K562 (cell line): ENCODE results near the gene HNF1B. TPM values are rescaled to one million over a fixed set of nuclear protein-coding genes. Genes with fewer than 3 reads are reported as not detected.

Experiments
- ATAC-seq: fragments of 200-7000 bp; cut with Tn5 transposase; 3 replicates; pipeline ENCODE4 v1.9.1; 2020; ENCODE audit warnings: moderate library complexity
- BruUV-seq: library from RNA; stranded (reverse); fragments of 400-500 nt; replicated peaks from 2 replicates; lab custom pipeline; 2021; lab: Mats Ljungman, UMichigan
- CTCF ChIA-PET: fragments of 300-600 bp; formaldehyde crosslinking; extraction: SDS; loops from one replicate; lab custom pipeline; 2021; ENCODE audit warnings: low intra/inter-chr PET ratio; lab: Yijun Ruan, JAX
- POLR2A ChIA-PET: fragments of 300-600, 350-650 bp; sonication (Branson Sonifier 250); formaldehyde crosslinking; extraction: SDS; loops from one replicate; lab custom pipeline; 2021; ENCODE audit warnings: antibody characterized with exemption, inconsistent platforms; lab: Yijun Ruan, JAX
- DNase-seq, 4 experiments: peaks; one replicate each; pipeline versions ENCODE4 v3.0.0 to v3.0.0-alpha.2; 2011 to 2018; ENCODE audit warnings: low spot score in 3 of 4, mixed read lengths in 3 of 4; ENCODE audit errors: extremely low read depth in 1 of 4
- FAIRE-seq: peaks from 2 replicates; lab custom pipeline; 2011; peaks lifted over from hg19 to GRCh38; lab: Jason Lieb, UNC
- H2AFZ ChIP-seq: 2 replicates; pipeline ENCODE4 v1.6.0; 2011; ENCODE audit warnings: low read depth, low read length, control low read depth, inconsistent platforms
- H3K27ac ChIP-seq: fragments of 200-600 bp; 3 replicates; pipeline ENCODE4 v1.8.0; 2011; ENCODE audit warnings: low read depth, mild to moderate bottlenecking, control low read depth, inconsistent platforms, low read length, moderate library complexity, mixed read lengths; ENCODE audit errors: extremely low read depth
- H3K27me3 ChIP-seq, 2 experiments: fragments of 300-600 bp in 1 of 2; 2 replicates in 1 of 2; 3 replicates in 1 of 2; pipeline versions ENCODE4 v1.6.0 to v1.8.0; 2011; ENCODE audit warnings: inconsistent platforms in 2 of 2, low read length in 2 of 2, mild to moderate bottlenecking in 1 of 2, mixed read lengths in 1 of 2, moderate library complexity in 1 of 2; ENCODE audit not compliant: control insufficient read depth in 2 of 2, insufficient read depth in 2 of 2
- H3K36me3 ChIP-seq: fragments of 300-600 bp; 3 replicates; pipeline ENCODE4 v1.8.0; 2011; ENCODE audit warnings: mild to moderate bottlenecking, low read length, inconsistent platforms; ENCODE audit not compliant: control insufficient read depth, insufficient read depth
- H3K4me1 ChIP-seq, 2 experiments: fragments of 200-600 bp in 1 of 2; replicated peaks in 1 of 2; 2 replicates in 1 of 2; 3 replicates in 1 of 2; pipeline versions ENCODE4 v1.5.1 to v1.8.0; 2011; ENCODE audit warnings: inconsistent platforms in 2 of 2, low read length in 2 of 2, mild to moderate bottlenecking in 1 of 2, mixed read lengths in 1 of 2, moderate library complexity in 1 of 2; ENCODE audit not compliant: control insufficient read depth in 2 of 2, insufficient read depth in 2 of 2
- H3K4me2 ChIP-seq: 2 replicates; pipeline ENCODE4 v1.6.1; 2011; ENCODE audit warnings: low read length, control low read depth, inconsistent platforms, mixed read lengths; ENCODE audit not compliant: insufficient read depth
- H3K4me3 ChIP-seq: fragments of 200-600 bp; sonication (generic), shearing (Covaris generic); 2 replicates; pipeline ENCODE4 v1.5.1; 2016; ENCODE audit warnings: control low read depth, inconsistent platforms
- H3K79me2 ChIP-seq: fragments of 200-600 bp; 3 replicates; pipeline ENCODE4 v1.8.0; 2011; ENCODE audit warnings: low read length, inconsistent platforms; ENCODE audit not compliant: control insufficient read depth, insufficient read depth
- H3K9ac ChIP-seq, 2 experiments: 2 replicates each; pipeline versions ENCODE4 v1.6.0 to v1.6.1; 2011; ENCODE audit warnings: low read depth in 2 of 2, low read length in 2 of 2, control low read depth in 1 of 2, inconsistent platforms in 1 of 2, mild to moderate bottlenecking in 1 of 2, mixed read lengths in 1 of 2; ENCODE audit not compliant: insufficient read depth in 1 of 2
- H3K9me1 ChIP-seq: one replicate; pipeline ENCODE4 v1.6.0; 2011; ENCODE audit warnings: inconsistent platforms, mild to moderate bottlenecking, low read length, moderate library complexity; ENCODE audit not compliant: control insufficient read depth, insufficient read depth
- H3K9me3 ChIP-seq: replicated peaks from 2 replicates; pipeline ENCODE4 v1.5.1; 2011; ENCODE audit warnings: low read depth, low read length, inconsistent platforms; ENCODE audit not compliant: control insufficient read depth, insufficient read depth
- H4K20me1 ChIP-seq: replicated peaks from 2 replicates; pipeline ENCODE4 v1.6.1; 2011; ENCODE audit warnings: low read length, inconsistent platforms, mixed read lengths; ENCODE audit not compliant: control insufficient read depth, insufficient read depth
- SMC3 ChIP-seq: conservative IDR thresholded peaks from 2 replicates; pipeline ENCODE4 v1.6.1; 2011; ENCODE audit warnings: low read depth, low read length, improper control_type of control experiment; ENCODE audit not compliant: insufficient read depth
- TEAD4 ChIP-seq, 2 experiments: sonication (generic) in 1 of 2; formaldehyde crosslinking in 1 of 2; IDR thresholded peaks; 2 replicates each; pipeline versions ENCODE4 v1.6.1 to v1.8.0; 2012 to 2022; ENCODE audit warnings: borderline replicate concordance in 1 of 2, inconsistent platforms in 1 of 2, low read length in 1 of 2, mild to moderate bottlenecking in 1 of 2, missing genetic modification reagents in 1 of 2
- WHSC1 ChIP-seq: IDR thresholded peaks from one replicate; pipeline ENCODE4 v1.6.1; 2012; ENCODE audit warnings: low read length, control low read depth, inconsistent platforms
- WGBS: fragments of 100-300 bp; shearing (Covaris generic); methylation state at CpG from one replicate; pipeline ENCODE4 v1.1.6; 2016; ENCODE audit warnings: low coverage, mixed read lengths; ENCODE audit not compliant: insufficient coverage; ENCODE audit errors: missing lambda C conversion rate; 5-methylcytosine and 5-hydroxymethylcytosine counted together
- in situ Hi-C: fragments of 300-500 bp; cut with MboI; formaldehyde crosslinking; loops from 4 replicates; pipeline ENCODE4 v1.15.0; 2018; ENCODE audit warnings: inconsistent platforms, mixed read lengths
- intact Hi-C: fragments of 100-400 bp; cut with micrococcal nuclease; formaldehyde crosslinking; loops from 2 replicates; pipeline ENCODE4 v1.14.2; 2022
- polyA plus RNA-seq, 8 experiments: library from polyadenylated mRNA; depleted of rRNA in 4 of 8; stranded (reverse) in 5 of 8; unstranded in 3 of 8; fragments of >200 nt; fragmentation: Nextera tagmentation in 2 of 8; fragmentation: Illumina TruSeq in 1 of 8; extraction: Ambion mirVana in 2 of 8; extraction: Trizol in 1 of 8; gene quantifications; 2 replicates each; pipeline versions ENCODE4 v1.2.1 to v1.2.3, GENCODE V29; 2011 to 2014; ENCODE audit warnings: inconsistent platforms in 1 of 8, missing spikeins in 1 of 8
- total RNA-seq, 7 experiments: library from RNA; depleted of rRNA in 6 of 7; stranded (reverse); fragments of >200 nt in 6 of 7; fragmentation: Illumina TruSeq in 2 of 7; extraction: Trizol in 2 of 7; gene quantifications; 2 replicates each; pipeline versions ENCODE4 v1.2.1 to v1.2.3, GENCODE V29; 2011 to 2021; ENCODE audit warnings: low replicate concordance in 1 of 7
- TF ChIP-seq, protein P1 (sequence below), 2 experiments: fragments of 450-650 bp; formaldehyde crosslinking in 1 of 2; IDR thresholded peaks; 2 replicates each; pipeline versions ENCODE4 v1.4.0 to v1.6.1; 2014 to 2020; ENCODE audit warnings: mild to moderate bottlenecking in 2 of 2, borderline replicate concordance in 1 of 2, low read depth in 1 of 2
- TF ChIP-seq, protein P2 (sequence below): fragments of 200-800 bp; sonication (Bioruptor generic); IDR thresholded peaks from 2 replicates; pipeline ENCODE4 v1.6.1; 2017; ENCODE audit warnings: missing genetic modification characterization, missing compliant biosample characterization
- TF ChIP-seq, protein P3 (sequence below), 3 experiments: IDR thresholded peaks in 2 of 3; conservative IDR thresholded peaks in 1 of 3; 2 replicates each; pipeline ENCODE4 v1.5.1; 2011 to 2012; ENCODE audit warnings: low read length in 3 of 3, mild to moderate bottlenecking in 3 of 3, control low read depth in 2 of 3, improper control_type of control experiment in 1 of 3, inconsistent platforms in 1 of 3, low read depth in 1 of 3, mixed read lengths in 1 of 3, moderate library complexity in 1 of 3; ENCODE audit not compliant: insufficient read depth in 2 of 3

Gene HNF1B
- total and polyA plus RNA-seq, 9 of the 15 experiments (the other 6 are each of a cell fraction or from before 2014, with no cell fraction given) = not detected

- DNase-seq (peak; percentile 58 to 72 (median 67)), ATAC-seq (peak; percentile 90), FAIRE-seq (no peak)
- Histone ChIP-seq H3K4me2 (no peak overlapping the region; the same call in 1 of the 2 replicates), H3K9ac (no peak overlapping the region), H3K9me1 (no peaks in the 10 kb centered on the region), H3K4me3 (no peak overlapping the region), H3K79me2 (no peaks in the 10 kb centered on the region), H3K27ac (no peak overlapping the region), H4K20me1 (no peaks in the 10 kb centered on the region), H3K9me3 (no peaks in the 10 kb centered on the region), H3K4me1 (no peaks in the 10 kb centered on the region), H3K27me3 (peaks cover 24 to 47% of the 10 kb centered on the region in 2 experiments; a peak in 4 of 5 replicates), H2AFZ (no peak overlapping the region), H3K36me3 (no peaks in the 10 kb centered on the region)
- intact Hi-C loops = loop anchor here (1.0 to 10.0 kb wide), 4 partner anchors 53 to 417 kb away; partner anchors contain the start of gene C17orf78
- WGBS = under 1% methylated on average over 19 of the region's 19 CpGs
- ChIA-PET POLR2A (interaction anchor here (0.6 kb wide), 2 partner anchors 12 to 45 kb away, joined by 3 to 4 read pairs; no protein-coding TSS in a partner anchor), CTCF (interaction anchor here (1.0 to 2.0 kb wide), 2 partner anchors 418 to 1188 kb away, joined by 3 to 9 read pairs; no protein-coding TSS in a partner anchor)
- in situ Hi-C loops = no loop called here
- no TSS peak for BruUV-seq
- TF ChIP-seq, protein P1, sequence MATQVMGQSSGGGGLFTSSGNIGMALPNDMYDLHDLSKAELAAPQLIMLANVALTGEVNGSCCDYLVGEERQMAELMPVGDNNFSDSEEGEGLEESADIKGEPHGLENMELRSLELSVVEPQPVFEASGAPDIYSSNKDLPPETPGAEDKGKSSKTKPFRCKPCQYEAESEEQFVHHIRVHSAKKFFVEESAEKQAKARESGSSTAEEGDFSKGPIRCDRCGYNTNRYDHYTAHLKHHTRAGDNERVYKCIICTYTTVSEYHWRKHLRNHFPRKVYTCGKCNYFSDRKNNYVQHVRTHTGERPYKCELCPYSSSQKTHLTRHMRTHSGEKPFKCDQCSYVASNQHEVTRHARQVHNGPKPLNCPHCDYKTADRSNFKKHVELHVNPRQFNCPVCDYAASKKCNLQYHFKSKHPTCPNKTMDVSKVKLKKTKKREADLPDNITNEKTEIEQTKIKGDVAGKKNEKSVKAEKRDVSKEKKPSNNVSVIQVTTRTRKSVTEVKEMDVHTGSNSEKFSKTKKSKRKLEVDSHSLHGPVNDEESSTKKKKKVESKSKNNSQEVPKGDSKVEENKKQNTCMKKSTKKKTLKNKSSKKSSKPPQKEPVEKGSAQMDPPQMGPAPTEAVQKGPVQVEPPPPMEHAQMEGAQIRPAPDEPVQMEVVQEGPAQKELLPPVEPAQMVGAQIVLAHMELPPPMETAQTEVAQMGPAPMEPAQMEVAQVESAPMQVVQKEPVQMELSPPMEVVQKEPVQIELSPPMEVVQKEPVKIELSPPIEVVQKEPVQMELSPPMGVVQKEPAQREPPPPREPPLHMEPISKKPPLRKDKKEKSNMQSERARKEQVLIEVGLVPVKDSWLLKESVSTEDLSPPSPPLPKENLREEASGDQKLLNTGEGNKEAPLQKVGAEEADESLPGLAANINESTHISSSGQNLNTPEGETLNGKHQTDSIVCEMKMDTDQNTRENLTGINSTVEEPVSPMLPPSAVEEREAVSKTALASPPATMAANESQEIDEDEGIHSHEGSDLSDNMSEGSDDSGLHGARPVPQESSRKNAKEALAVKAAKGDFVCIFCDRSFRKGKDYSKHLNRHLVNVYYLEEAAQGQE (IDR thresholded peaks at IDR 0.05; ENCODE audit: borderline replicate concordance) = peak; percentile 43; the same call in 1 of the 2 replicates
- TF ChIP-seq, protein P1 (CRISPR knock-in tag; IDR thresholded peaks at IDR 0.05; ENCODE audit: low read depth) = no peak
- TF ChIP-seq SMC3 = 0 out of 2 replicates have a peak, but pooled peaks have one; percentile 11
- TF ChIP-seq, protein P2, sequence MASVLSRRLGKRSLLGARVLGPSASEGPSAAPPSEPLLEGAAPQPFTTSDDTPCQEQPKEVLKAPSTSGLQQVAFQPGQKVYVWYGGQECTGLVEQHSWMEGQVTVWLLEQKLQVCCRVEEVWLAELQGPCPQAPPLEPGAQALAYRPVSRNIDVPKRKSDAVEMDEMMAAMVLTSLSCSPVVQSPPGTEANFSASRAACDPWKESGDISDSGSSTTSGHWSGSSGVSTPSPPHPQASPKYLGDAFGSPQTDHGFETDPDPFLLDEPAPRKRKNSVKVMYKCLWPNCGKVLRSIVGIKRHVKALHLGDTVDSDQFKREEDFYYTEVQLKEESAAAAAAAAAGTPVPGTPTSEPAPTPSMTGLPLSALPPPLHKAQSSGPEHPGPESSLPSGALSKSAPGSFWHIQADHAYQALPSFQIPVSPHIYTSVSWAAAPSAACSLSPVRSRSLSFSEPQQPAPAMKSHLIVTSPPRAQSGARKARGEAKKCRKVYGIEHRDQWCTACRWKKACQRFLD (CRISPR knock-in tag) = no peak
- peak; percentile 31; the same call in 1 of the 2 replicates for TF ChIP-seq TEAD4 (IDR thresholded peaks at IDR 0.05; ENCODE audit: low read length)
- no peak for TF ChIP-seq TEAD4 (CRISPR knock-in tag; IDR thresholded peaks at IDR 0.05; ENCODE audit: borderline replicate concordance)
- TF ChIP-seq WHSC1 = no peak
- TF ChIP-seq, protein P3, sequence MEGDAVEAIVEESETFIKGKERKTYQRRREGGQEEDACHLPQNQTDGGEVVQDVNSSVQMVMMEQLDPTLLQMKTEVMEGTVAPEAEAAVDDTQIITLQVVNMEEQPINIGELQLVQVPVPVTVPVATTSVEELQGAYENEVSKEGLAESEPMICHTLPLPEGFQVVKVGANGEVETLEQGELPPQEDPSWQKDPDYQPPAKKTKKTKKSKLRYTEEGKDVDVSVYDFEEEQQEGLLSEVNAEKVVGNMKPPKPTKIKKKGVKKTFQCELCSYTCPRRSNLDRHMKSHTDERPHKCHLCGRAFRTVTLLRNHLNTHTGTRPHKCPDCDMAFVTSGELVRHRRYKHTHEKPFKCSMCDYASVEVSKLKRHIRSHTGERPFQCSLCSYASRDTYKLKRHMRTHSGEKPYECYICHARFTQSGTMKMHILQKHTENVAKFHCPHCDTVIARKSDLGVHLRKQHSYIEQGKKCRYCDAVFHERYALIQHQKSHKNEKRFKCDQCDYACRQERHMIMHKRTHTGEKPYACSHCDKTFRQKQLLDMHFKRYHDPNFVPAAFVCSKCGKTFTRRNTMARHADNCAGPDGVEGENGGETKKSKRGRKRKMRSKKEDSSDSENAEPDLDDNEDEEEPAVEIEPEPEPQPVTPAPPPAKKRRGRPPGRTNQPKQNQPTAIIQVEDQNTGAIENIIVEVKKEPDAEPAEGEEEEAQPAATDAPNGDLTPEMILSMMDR (IDR thresholded peaks at IDR 0.05 in 2 of 3, conservative IDR thresholded peaks at IDR 0.05 in 1 of 3; ENCODE audit: insufficient read depth in 2 of 3, low read depth in 1 of 3, low read length in 3 of 3) = peak; percentile 63 to 82 (median 81)
Observed at GRCh38 chr17:37791447-37792399, 46.9 kb upstream of the HNF1B start.
